NB4 (cell line): Measurements from ENCODE around the gene ELAVL3.
"Not testable (repeated sequence)": the region's sequence is repeated elsewhere in the genome, so short reads cannot be mapped to it uniquely, and the experiment has no call there.

Source experiments
- DNase-seq: peaks from one replicate; pipeline ENCODE4 v3.0.0; 2010; ENCODE audit warnings: low read depth
- H3K4me3 ChIP-seq: one replicate; pipeline ENCODE4 v1.5.1; 2011; ENCODE audit warnings: mild to moderate bottlenecking, low read depth, low read length, moderate library complexity
- CTCF ChIP-seq: IDR thresholded peaks from one replicate; pipeline ENCODE4 v1.5.1; 2012; ENCODE audit warnings: low read depth, low read length
- MAX ChIP-seq: IDR thresholded peaks from 2 replicates; pipeline ENCODE4 v1.6.1; 2011; ENCODE audit warnings: low read depth, low read length
- MYC ChIP-seq: IDR thresholded peaks from 2 replicates; pipeline ENCODE4 v1.6.1; 2011; ENCODE audit warnings: low read depth, low read length
- POLR2A ChIP-seq: IDR thresholded peaks from 2 replicates; pipeline ENCODE4 v1.6.1; 2011; ENCODE audit warnings: mild to moderate bottlenecking; ENCODE audit not compliant: insufficient read length; ENCODE audit errors: extremely low read depth

The ELAVL3 gene

GRCh38 chr19:11437955-11438354 lies 42.9 kb downstream of the ELAVL3 start:
- H3K4me3 ChIP-seq = no peak overlapping the region

GRCh38 chr19:11435833-11436313 lies 45.0 kb downstream of the ELAVL3 start:
- peak; percentile 50 for DNase-seq
- H3K4me3 ChIP-seq = peak overlapping the region; percentile 96
- TF ChIP-seq MAX (no peak), CTCF (no peak), POLR2A (no peak), MYC (no peak)

More at GRCh38 chr19:11437955-11438354, 42.9 kb downstream of the ELAVL3 start:
- no peak for TF ChIP-seq CTCF
- no peak for TF ChIP-seq MYC
- no peak for TF ChIP-seq MAX
- TF ChIP-seq POLR2A = no peak
- no peak for DNase-seq

- TF ChIP-seq MAX (peak; percentile 90; the same call in 1 of the 2 replicates), CTCF (peak; percentile 74), POLR2A (peak; percentile 64), MYC (peak; percentile 77)
- H3K4me3 ChIP-seq = peak within 1 kb of the TSS; percentile 96
- peak; percentile 99 for DNase-seq
Measured at GRCh38 chr19:11435057-11435832, 45.6 kb downstream of the ELAVL3 start, which contains the start of the genes ODAD3 and PRKCSH. ODAD3 (minus strand) TSS chr19:11435121; CDS start chr19:11435016, 105 bp downstream. PRKCSH (plus strand) TSS chr19:11435635; CDS start chr19:11436118, 483 bp downstream.

GRCh38 chr19:11434703-11435056 lies 46.2 kb downstream of the ELAVL3 start:
- no peak for TF ChIP-seq MAX
- no peak for TF ChIP-seq CTCF
- TF ChIP-seq MYC = no peak
- no peak for TF ChIP-seq POLR2A
- peak overlapping the region; percentile 96 for H3K4me3 ChIP-seq
- no peak for DNase-seq

GRCh38 chr19:11433526-11433925 lies 47.3 kb downstream of the ELAVL3 start:
- H3K4me3 ChIP-seq = not testable (repeated sequence)

GRCh38 chr19:11426656-11427055 lies 54.2 kb downstream of the ELAVL3 start:
- no peak for DNase-seq
- TF ChIP-seq CTCF (no peak), POLR2A (no peak), MYC (no peak), MAX (no peak)
- no peak overlapping the region for H3K4me3 ChIP-seq

More at GRCh38 chr19:11433526-11433925, 47.3 kb downstream of the ELAVL3 start:
- DNase-seq = not testable (repeated sequence)
